ENCODE results near the gene ANGPTL4. TPM values are rescaled to one million over a fixed set of nuclear protein-coding genes. Genes with fewer than 3 reads are reported as not detected.

Gene ANGPTL4
- total RNA-seq, 4 donors from 2014 or later: 11.8 to 51.8 (median 34.7) TPM

- H3K4me3 ChIP-seq (ENCODE audit: low read depth, poor library complexity, severe bottlenecking): no peak overlapping the region
- 60 to 79% methylated on average over 14 of the region's 17 CpGs for WGBS, 2 donors
- TF ChIP-seq POLR2A (IDR thresholded peaks at IDR 0.05): no peak
- TF ChIP-seq CTCF (IDR thresholded peaks at IDR 0.05): no peak
- intact Hi-C loops (cut with DNase I; ENCODE audit: low total_unique reads): loop anchor here (10.0 kb wide), 1 partner anchor 60 kb away; no protein-coding TSS in a partner anchor
- DNase-seq (ENCODE audit: low spot score in 2 of 2): no peak
Observed at GRCh38 chr19:8324186-8325050, 39.5 kb upstream of the ANGPTL4 start.

GRCh38 chr19:8325454-8325853 is 38.5 kb upstream of the ANGPTL4 start:
- TF ChIP-seq CTCF (IDR thresholded peaks at IDR 0.05): no peak
- no peak for TF ChIP-seq POLR2A (IDR thresholded peaks at IDR 0.05)
- WGBS, 2 donors: 76 to 83% methylated on average over 3 of the region's 3 CpGs

GRCh38 chr19:8329996-8330395 is 34.0 kb upstream of the ANGPTL4 start:
- TF ChIP-seq POLR2A (IDR thresholded peaks at IDR 0.05) (no peak), CTCF (IDR thresholded peaks at IDR 0.05) (no peak)
- WGBS, 2 donors: 45 to 77% methylated on average over 3 of the region's 3 CpGs
- DNase-seq (ENCODE audit: low spot score in 2 of 2): no peak
- intact Hi-C loops (cut with DNase I; ENCODE audit: low total_unique reads): loop anchor here (10.0 kb wide), 1 partner anchor 65 kb away; no protein-coding TSS in a partner anchor
- no peak overlapping the region for H3K4me3 ChIP-seq (ENCODE audit: low read depth, poor library complexity, severe bottlenecking)

More at GRCh38 chr19:8325454-8325853, 38.5 kb upstream of the ANGPTL4 start:
- no peak overlapping the region for H3K4me3 ChIP-seq (ENCODE audit: low read depth, poor library complexity, severe bottlenecking)
- intact Hi-C loops (cut with DNase I; ENCODE audit: low total_unique reads): loop anchor here (10.0 kb wide), 1 partner anchor 61 kb away; no protein-coding TSS in a partner anchor
- no peak for DNase-seq (ENCODE audit: low spot score in 2 of 2)

GRCh38 chr19:8331263-8331845 is 32.6 kb upstream of the ANGPTL4 start:
- DNase-seq (ENCODE audit: low spot score in 2 of 2): no peak
- 75% methylated on average over 8 of the region's 8 CpGs for WGBS, 2 donors
- TF ChIP-seq POLR2A (IDR thresholded peaks at IDR 0.05) (no peak), CTCF (IDR thresholded peaks at IDR 0.05) (no peak)
- intact Hi-C loops (cut with DNase I; ENCODE audit: low total_unique reads): no loop called here
- H3K4me3 ChIP-seq (ENCODE audit: low read depth, poor library complexity, severe bottlenecking): no peak overlapping the region

GRCh38 chr19:8332976-8333766 is 30.8 kb upstream of the ANGPTL4 start:
- H3K4me3 ChIP-seq (ENCODE audit: low read depth, poor library complexity, severe bottlenecking): no peak overlapping the region
- no peak for DNase-seq (ENCODE audit: low spot score in 2 of 2)
- TF ChIP-seq CTCF (IDR thresholded peaks at IDR 0.05) (no peak), POLR2A (IDR thresholded peaks at IDR 0.05) (no peak)
- intact Hi-C loops (cut with DNase I; ENCODE audit: low total_unique reads): no loop called here
- WGBS, 2 donors: 25 to 32% methylated on average over 44 to 47 of the region's 52 CpGs

Data from lower leg skin (tissue), 4 donors.